Natural killer cell (primary cell): ENCODE results near the gene PRXL2A. TPM values are rescaled to one million over a fixed set of nuclear protein-coding genes. Genes with fewer than 3 reads are reported as not detected.

Experiments
- ATAC-seq, 3 donors: fragments of 150-1000 bp in 2 of 3; fragments of 200-7000 bp in 1 of 3; cut with Tn5 transposase; 1 replicate in 1 of 3; 2 replicates in 2 of 3; pipeline ENCODE4 v1.10.0; 2021; ENCODE audit warnings: mild to moderate bottlenecking in 2 of 3, moderate library complexity in 2 of 3
- DNase-seq, 2 donors: peaks; one replicate each; pipeline versions ENCODE4 v3.0.0 to v3.0.0-alpha.2; 2013 to 2021; ENCODE audit warnings: mixed read lengths in 1 of 2
- H3K27ac ChIP-seq: one replicate; pipeline ENCODE4 v1.5.1; 2013; ENCODE audit warnings: mild to moderate bottlenecking, low read length
- H3K27me3 ChIP-seq: one replicate; pipeline ENCODE4 v1.6.1; 2013; ENCODE audit warnings: low read length; ENCODE audit not compliant: control insufficient read depth, insufficient read depth
- H3K36me3 ChIP-seq: one replicate; pipeline ENCODE4 v1.6.1; 2013; ENCODE audit warnings: low read length; ENCODE audit not compliant: control insufficient read depth, insufficient read depth
- H3K4me1 ChIP-seq: one replicate; pipeline ENCODE4 v1.6.1; 2013; ENCODE audit warnings: low read length; ENCODE audit not compliant: control insufficient read depth, insufficient read depth
- H3K4me3 ChIP-seq: one replicate; pipeline ENCODE4 v1.5.1; 2013; ENCODE audit warnings: low read length
- H3K9me3 ChIP-seq: one replicate; pipeline ENCODE4 v1.6.1; 2013; ENCODE audit warnings: low read length; ENCODE audit not compliant: control insufficient read depth, insufficient read depth
- H3K27ac Mint-ChIP-seq, 2 donors: one replicate each; pipeline ENCODE4 v1.8.0; 2022; ENCODE audit warnings: mild to moderate bottlenecking in 2 of 2, mixed read lengths in 2 of 2, moderate library complexity in 1 of 2
- H3K27me3 Mint-ChIP-seq, 2 donors: one replicate each; pipeline ENCODE4 v1.8.0; 2022; ENCODE audit warnings: low read depth in 2 of 2, mixed read lengths in 2 of 2
- H3K36me3 Mint-ChIP-seq: one replicate; pipeline ENCODE4 v1.8.0; 2022; ENCODE audit warnings: mixed read lengths
- H3K4me1 Mint-ChIP-seq, 2 donors: one replicate each; pipeline ENCODE4 v1.8.0; 2022; ENCODE audit warnings: mixed read lengths in 2 of 2
- H3K4me3 Mint-ChIP-seq: one replicate; pipeline ENCODE4 v1.8.0; 2022; ENCODE audit warnings: mild to moderate bottlenecking, moderate library complexity, mixed read lengths
- H3K9me3 Mint-ChIP-seq, 2 donors: one replicate each; pipeline ENCODE4 v1.8.0; 2022; ENCODE audit warnings: mixed read lengths in 2 of 2
- CTCF ChIP-seq: fragments of 200-600 bp; IDR thresholded peaks from one replicate; pipeline ENCODE4 v1.8.0; 2022; ENCODE audit warnings: antibody characterized with exemption
- WGBS: methylation state at CpG from one replicate; pipeline ENCODE4 v1.1.7; 2013; ENCODE audit warnings: missing lambda C conversion rate; ENCODE audit not compliant: insufficient coverage; 5-methylcytosine and 5-hydroxymethylcytosine counted together
- intact Hi-C: fragments of 100-400 bp; cut with micrococcal nuclease; formaldehyde crosslinking; loops from one replicate; pipeline ENCODE4 v1.14.2; 2022
- total RNA-seq, 4 donors: library from RNA; stranded (reverse); fragments of 120-200 nt in 1 of 4; gene quantifications; one replicate each; pipeline versions ENCODE4 v1.2.3 to v1.2.4, GENCODE V29; 2013 to 2022

Gene PRXL2A
- total RNA-seq, 3 donors from 2014 or later (not counting 1 experiment from before 2014, with no cell fraction given) = 1.3 to 1.8 (median 1.4) TPM

- peaks cover 98 to 100% of the 10 kb centered on the region in 2 donors for H3K4me1 Mint-ChIP-seq
- TF ChIP-seq CTCF = no peak
- intact Hi-C loops = no loop called here
- H3K27ac ChIP-seq = peak overlapping the region; percentile 23
- WGBS = 76% methylated on average over 5 of the region's 7 CpGs
- H3K36me3 ChIP-seq = peaks cover 5% of the 10 kb centered on the region
- H3K36me3 Mint-ChIP-seq = no peaks in the 10 kb centered on the region
- no peaks in the 10 kb centered on the region for H3K27me3 ChIP-seq
- H3K9me3 ChIP-seq = no peaks in the 10 kb centered on the region
- H3K4me1 ChIP-seq = peaks cover 99% of the 10 kb centered on the region
- no peak for ATAC-seq
- H3K4me3 ChIP-seq = no peak overlapping the region
- peak overlapping the region; percentile 91 to 92 for H3K27ac Mint-ChIP-seq
- H3K9me3 Mint-ChIP-seq = no peaks in the 10 kb centered on the region
- H3K27me3 Mint-ChIP-seq = no peaks in the 10 kb centered on the region
- no peak for DNase-seq
- peak overlapping the region; percentile 96 for H3K4me3 Mint-ChIP-seq
These were observed 54.1 kb downstream of the PRXL2A start for GRCh38 chr10:80462299-80462980.

- no peak for TF ChIP-seq CTCF
- Mint-ChIP-seq H3K4me1 (peaks cover 100% of the 10 kb centered on the region in 2 donors), H3K27ac (peak overlapping the region; percentile 91 to 92), H3K36me3 (no peaks in the 10 kb centered on the region), H3K9me3 (no peaks in the 10 kb centered on the region), H3K27me3 (no peaks in the 10 kb centered on the region), H3K4me3 (peak overlapping the region; percentile 84)
- ATAC-seq = peak in 1 of 3 donors; percentile 9
- Histone ChIP-seq H3K36me3 (peaks cover 3% of the 10 kb centered on the region), H3K4me1 (peaks cover 99% of the 10 kb centered on the region), H3K27ac (peak overlapping the region; percentile 62), H3K9me3 (no peaks in the 10 kb centered on the region), H3K4me3 (no peak overlapping the region), H3K27me3 (no peaks in the 10 kb centered on the region)
- 58% methylated on average over 4 of the region's 5 CpGs for WGBS
- DNase-seq = peak in 1 of 2 donors; percentile 39
- intact Hi-C loops = no loop called here
These were observed 54.8 kb downstream of the PRXL2A start for GRCh38 chr10:80462981-80463741.

- no peak for TF ChIP-seq CTCF
- H3K27ac Mint-ChIP-seq = peak overlapping the region; percentile 91 to 92
- peaks cover 100% of the 10 kb centered on the region in 2 donors for H3K4me1 Mint-ChIP-seq
- peaks cover 3% of the 10 kb centered on the region for H3K36me3 ChIP-seq
- 54% methylated on average over 10 of the region's 10 CpGs for WGBS
- H3K4me3 Mint-ChIP-seq = peak overlapping the region; percentile 84
- peak overlapping the region; percentile 62 for H3K27ac ChIP-seq
- peak in 2 of 3 donors; percentile 17 to 19 for ATAC-seq
- no peak overlapping the region for H3K4me3 ChIP-seq
- no peaks in the 10 kb centered on the region for H3K36me3 Mint-ChIP-seq
- H3K9me3 Mint-ChIP-seq = no peaks in the 10 kb centered on the region
- DNase-seq = peak in 1 of 2 donors; percentile 47
- H3K9me3 ChIP-seq = no peaks in the 10 kb centered on the region
- H3K27me3 Mint-ChIP-seq = no peaks in the 10 kb centered on the region
- no peaks in the 10 kb centered on the region for H3K27me3 ChIP-seq
- H3K4me1 ChIP-seq = peaks cover 99% of the 10 kb centered on the region
- intact Hi-C loops = loop anchor here (2.0 kb wide), 1 partner anchor 13 kb away; no protein-coding TSS in a partner anchor
These were observed 55.5 kb downstream of the PRXL2A start for GRCh38 chr10:80463868-80464267.
